Breast epithelium (tissue), 3 donors: Measurements from ENCODE around the gene POLR2I.

Source experiments
- CTCF ChIP-seq, 3 donors: fragments of 450-650 bp; IDR thresholded peaks; one replicate each; pipeline ENCODE4 v1.5.1; 2016 to 2017; ENCODE audit warnings: antibody characterized with exemption in 3 of 3, mild to moderate bottlenecking in 3 of 3, moderate library complexity in 3 of 3
- POLR2A ChIP-seq: fragments of 450-650 bp; IDR thresholded peaks from one replicate; pipeline ENCODE4 v1.6.1; 2016; ENCODE audit warnings: antibody characterized with exemption, mild to moderate bottlenecking, moderate library complexity

GRCh38 chr19:36081385-36081784 is 33.3 kb downstream of the POLR2I start:
- TF ChIP-seq POLR2A (no peak), CTCF (IDR thresholded peaks at IDR 0.05) (no peak)
